Neural cell (in vitro differentiated cells): Measurements from ENCODE around the gene HJV. TPM values are rescaled to one million over a fixed set of nuclear protein-coding genes. Genes with fewer than 3 reads are reported as not detected.
"Not testable (repeated sequence)": the region's sequence is repeated elsewhere in the genome, so short reads cannot be mapped to it uniquely, and the experiment has no call there.

Experiments used
- H2AFZ ChIP-seq: fragments of 200-600, 300-800 bp; sonication (generic), shearing (Covaris generic); 2 replicates; pipeline ENCODE4 v1.6.0; 2014; ENCODE audit warnings: low read depth, mild to moderate bottlenecking, antibody characterized with exemption, low read length, moderate library complexity
- H3F3A ChIP-seq: fragments of 200-600 bp; shearing (Covaris generic); 2 replicates; pipeline ENCODE4 v1.6.1; 2016; ENCODE audit warnings: mild to moderate bottlenecking, moderate library complexity, mixed read lengths, antibody characterized with exemption, low read length; ENCODE audit not compliant: insufficient read depth, poor library complexity, severe bottlenecking
- H3K27ac ChIP-seq: fragments of 200-600, 300-800 bp; sonication (generic), shearing (Covaris generic); 2 replicates; pipeline ENCODE4 v1.5.1; 2014; ENCODE audit warnings: mild to moderate bottlenecking, low read length, moderate library complexity
- H3K27me3 ChIP-seq: fragments of 300-800, 200-600 bp; sonication (generic), shearing (Covaris generic); 2 replicates; pipeline ENCODE4 v1.6.0; 2014; ENCODE audit warnings: mild to moderate bottlenecking, low read depth, low read length, moderate library complexity; ENCODE audit not compliant: insufficient read depth
- H3K36me3 ChIP-seq: fragments of 300-800, 200-600 bp; sonication (generic), shearing (Covaris generic); 2 replicates; pipeline ENCODE4 v1.5.1; 2014; ENCODE audit warnings: mild to moderate bottlenecking, antibody characterized with exemption, low read length, moderate library complexity; ENCODE audit not compliant: insufficient read depth
- H3K4me2 ChIP-seq: fragments of 300-800, 200-600 bp; sonication (generic), shearing (Covaris generic); 2 replicates; pipeline ENCODE4 v1.6.0; 2014; ENCODE audit warnings: mild to moderate bottlenecking, low read length
- H3K4me3 ChIP-seq: fragments of 300-800, 200-600 bp; sonication (generic), shearing (Covaris generic); 2 replicates; pipeline ENCODE4 v1.5.1; 2014; ENCODE audit warnings: mild to moderate bottlenecking, low read length, moderate library complexity
- H3K79me2 ChIP-seq: fragments of 200-600 bp; shearing (Covaris generic); replicated peaks from 2 replicates; pipeline ENCODE4 v1.6.0; 2014; ENCODE audit warnings: mild to moderate bottlenecking, low read length, moderate library complexity; ENCODE audit not compliant: insufficient read depth
- H3K9ac ChIP-seq: fragments of 300-800, 200-600 bp; sonication (generic), shearing (Covaris generic); 2 replicates; pipeline ENCODE4 v1.6.1; 2016; ENCODE audit warnings: mild to moderate bottlenecking, low read length, mixed read lengths
- H3K9me2 ChIP-seq: fragments of 200-600 bp; shearing (Covaris generic); 2 replicates; pipeline ENCODE4 v1.6.1; 2016; ENCODE audit warnings: mild to moderate bottlenecking, low read length, mixed read lengths; ENCODE audit not compliant: insufficient read depth
- H3K9me3 ChIP-seq: fragments of 200-600, 300-800 bp; sonication (generic), shearing (Covaris generic); 2 replicates; pipeline ENCODE4 v1.6.1; 2016; ENCODE audit warnings: mild to moderate bottlenecking, mixed run types, low read length, moderate library complexity, mixed read lengths
- H4K20me1 ChIP-seq: fragments of 200-600 bp; shearing (Covaris generic); 2 replicates; pipeline ENCODE4 v1.6.1; 2016; ENCODE audit warnings: mild to moderate bottlenecking, mixed run types; ENCODE audit not compliant: insufficient read depth
- CTCF ChIP-seq: fragments of 450-650 bp; IDR thresholded peaks from 2 replicates; pipeline ENCODE4 v1.5.1; 2014; ENCODE audit warnings: antibody characterized with exemption, mild to moderate bottlenecking, moderate library complexity; ENCODE audit not compliant: poor library complexity, severe bottlenecking
- EP300 ChIP-seq: fragments of 450-650 bp; conservative IDR thresholded peaks from 2 replicates; pipeline ENCODE4 v1.6.1; 2014; ENCODE audit warnings: antibody characterized with exemption, mild to moderate bottlenecking, moderate library complexity; ENCODE audit not compliant: poor library complexity, severe bottlenecking
- EZH2 ChIP-seq: fragments of 200-600, 300-800 bp; shearing (Covaris generic), sonication (generic); IDR thresholded peaks from 2 replicates; pipeline ENCODE4 v1.6.1; 2014; ENCODE audit warnings: antibody characterized with exemption, low read length, borderline replicate concordance, mild to moderate bottlenecking; ENCODE audit not compliant: insufficient read depth, poor library complexity, severe bottlenecking
- MXI1 ChIP-seq: fragments of 450-650 bp; conservative IDR thresholded peaks from 2 replicates; pipeline ENCODE4 v1.6.1; 2014; ENCODE audit warnings: antibody characterized with exemption, mild to moderate bottlenecking; ENCODE audit not compliant: poor library complexity, severe bottlenecking
- POLR2AphosphoS5 ChIP-seq: IDR thresholded peaks from 2 replicates; pipeline ENCODE4 v1.6.1; 2012
- RAD21 ChIP-seq: fragments of 450-650 bp; conservative IDR thresholded peaks from 2 replicates; pipeline ENCODE4 v1.6.1; 2014; ENCODE audit warnings: antibody characterized with exemption, mild to moderate bottlenecking, moderate library complexity
- REST ChIP-seq: IDR thresholded peaks from 2 replicates; pipeline ENCODE4 v1.6.1; 2012; ENCODE audit warnings: borderline replicate concordance
- SMC3 ChIP-seq: fragments of 450-650 bp; conservative IDR thresholded peaks from 2 replicates; pipeline ENCODE4 v1.6.1; 2014; ENCODE audit warnings: antibody characterized with exemption, mild to moderate bottlenecking, moderate library complexity; ENCODE audit not compliant: poor library complexity
- TAF1 ChIP-seq: IDR thresholded peaks from 2 replicates; pipeline ENCODE4 v1.6.1; 2012; ENCODE audit warnings: low read depth
- polyA plus RNA-seq: library from polyadenylated mRNA; depleted of rRNA; stranded (reverse); fragments of >200 nt; gene quantifications from 2 replicates; pipeline ENCODE4 v1.2.3, GENCODE V29; 2014

HJV gene
- polyA plus RNA-seq, 1 donor from 2014 or later: not detected

GRCh38 chr1:146049436-146049835 lies 27.9 kb upstream of the HJV start:
- Histone ChIP-seq H3F3A (no peaks in the 10 kb centered on the region), H3K4me3 (no peak overlapping the region), H4K20me1 (no peaks in the 10 kb centered on the region), H3K9me3 (no peaks in the 10 kb centered on the region), H3K9ac (no peak overlapping the region), H3K27ac (no peak overlapping the region), H3K36me3 (no peaks in the 10 kb centered on the region), H3K9me2 (no peaks in the 10 kb centered on the region), H3K27me3 (no peaks in the 10 kb centered on the region), H3K4me2 (no peak overlapping the region), H3K79me2 (no peaks in the 10 kb centered on the region), H2AFZ (no peak overlapping the region)
- TF ChIP-seq SMC3 (no peak), POLR2AphosphoS5 (no peak), EZH2 (no peak), EP300 (no peak), REST (no peak), RAD21 (no peak), TAF1 (no peak), CTCF (no peak), MXI1 (no peak)

- H3K79me2 ChIP-seq: not testable (repeated sequence)
These were observed 27.1 kb upstream of the HJV start for GRCh38 chr1:146048514-146049115.

GRCh38 chr1:146046664-146047063 lies 25.1 kb upstream of the HJV start:
- no peaks in the 10 kb centered on the region for H3K9me2 ChIP-seq
- no peaks in the 10 kb centered on the region for H3K9me3 ChIP-seq
- H3K79me2 ChIP-seq: no peaks in the 10 kb centered on the region
- no peak overlapping the region for H2AFZ ChIP-seq
- H3K27ac ChIP-seq: no peak overlapping the region
- no peak overlapping the region for H3K4me3 ChIP-seq
- H3F3A ChIP-seq: no peaks in the 10 kb centered on the region
- no peaks in the 10 kb centered on the region for H3K36me3 ChIP-seq
- H4K20me1 ChIP-seq: no peaks in the 10 kb centered on the region
- TF ChIP-seq REST (no peak), EZH2 (no peak), RAD21 (no peak), EP300 (no peak), POLR2AphosphoS5 (no peak), SMC3 (no peak), MXI1 (no peak), TAF1 (no peak), CTCF (no peak)
- H3K4me2 ChIP-seq: no peak overlapping the region
- H3K9ac ChIP-seq: no peak overlapping the region
- H3K27me3 ChIP-seq: no peaks in the 10 kb centered on the region

More at GRCh38 chr1:146048514-146049115, 27.1 kb upstream of the HJV start:
- H3K9me2 ChIP-seq, H3K27me3 ChIP-seq, H3K9me3 ChIP-seq, H3K36me3 ChIP-seq, H2AFZ ChIP-seq, H3K9ac ChIP-seq, H3K27ac ChIP-seq, H4K20me1 ChIP-seq, H3K4me3 ChIP-seq, H3F3A ChIP-seq, H3K4me2 ChIP-seq: not testable (repeated sequence)
